BE2C (cell line): ENCODE results near the gene WSCD2.

Source experiments
- DNase-seq: peaks from one replicate; pipeline ENCODE4 v3.0.0-alpha.2; 2020
- H3K27me3 ChIP-seq: fragments of 250-450 bp; sonication (Bioruptor Pico); 2 replicates; pipeline ENCODE4 v1.5.1; 2020; ENCODE audit warnings: mild to moderate bottlenecking
- H3K36me3 ChIP-seq: fragments of 250-450 bp; sonication (Bioruptor Pico); 2 replicates; pipeline ENCODE4 v1.5.1; 2020; ENCODE audit warnings: mild to moderate bottlenecking
- H3K4me1 ChIP-seq: fragments of 250-450 bp; sonication (Bioruptor Pico); 2 replicates; pipeline ENCODE4 v1.5.1; 2020
- H3K4me3 ChIP-seq: 2 replicates; pipeline ENCODE4 v1.5.1; 2011; ENCODE audit warnings: low read depth, low read length
- H3K9me3 ChIP-seq: fragments of 250-450 bp; sonication (Bioruptor Pico); 2 replicates; pipeline ENCODE4 v1.5.1; 2020
- CTCF ChIP-seq: IDR thresholded peaks from 2 replicates; pipeline ENCODE4 v1.5.1; 2012; ENCODE audit warnings: mild to moderate bottlenecking, low read depth, low read length

The WSCD2 gene

GRCh38 chr12:108265505-108265904, 136.4 kb downstream of the WSCD2 start:
- Histone ChIP-seq H3K27me3 (no peaks in the 10 kb centered on the region), H3K4me1 (peaks cover 18% of the 10 kb centered on the region), H3K9me3 (no peaks in the 10 kb centered on the region), H3K36me3 (no peaks in the 10 kb centered on the region), H3K4me3 (no peak overlapping the region)
- no peak for DNase-seq
- TF ChIP-seq CTCF, result no peak

- Histone ChIP-seq H3K4me3 (no peak overlapping the region), H3K36me3 (no peaks in the 10 kb centered on the region), H3K9me3 (no peaks in the 10 kb centered on the region), H3K27me3 (no peaks in the 10 kb centered on the region), H3K4me1 (peaks cover 24% of the 10 kb centered on the region)
- no peak for TF ChIP-seq CTCF
- DNase-seq, result no peak
These were observed 137.0 kb downstream of the WSCD2 start for GRCh38 chr12:108266131-108266530.

GRCh38 chr12:108267450-108267849, 138.4 kb downstream of the WSCD2 start:
- H3K36me3 ChIP-seq, result no peaks in the 10 kb centered on the region
- DNase-seq, result no peak
- no peak overlapping the region for H3K4me3 ChIP-seq
- no peak for TF ChIP-seq CTCF
- no peaks in the 10 kb centered on the region for H3K9me3 ChIP-seq
- no peaks in the 10 kb centered on the region for H3K27me3 ChIP-seq
- H3K4me1 ChIP-seq, result peaks cover 30% of the 10 kb centered on the region

GRCh38 chr12:108268397-108268796, 139.3 kb downstream of the WSCD2 start:
- no peak overlapping the region for H3K4me3 ChIP-seq
- H3K4me1 ChIP-seq, result peaks cover 36% of the 10 kb centered on the region
- H3K9me3 ChIP-seq, result no peaks in the 10 kb centered on the region
- no peaks in the 10 kb centered on the region for H3K27me3 ChIP-seq
- DNase-seq, result no peak
- no peak for TF ChIP-seq CTCF
- no peaks in the 10 kb centered on the region for H3K36me3 ChIP-seq

GRCh38 chr12:108269224-108269623, 140.1 kb downstream of the WSCD2 start:
- no peaks in the 10 kb centered on the region for H3K27me3 ChIP-seq
- no peak for DNase-seq
- no peak for TF ChIP-seq CTCF
- H3K36me3 ChIP-seq, result no peaks in the 10 kb centered on the region
- H3K9me3 ChIP-seq, result no peaks in the 10 kb centered on the region
- H3K4me1 ChIP-seq, result peaks cover 44% of the 10 kb centered on the region
- no peak overlapping the region for H3K4me3 ChIP-seq

- DNase-seq, result peak; percentile 43
- Histone ChIP-seq H3K4me1 (peaks cover 52% of the 10 kb centered on the region), H3K9me3 (no peaks in the 10 kb centered on the region), H3K27me3 (no peaks in the 10 kb centered on the region), H3K36me3 (no peaks in the 10 kb centered on the region), H3K4me3 (no peak overlapping the region)
- no peak for TF ChIP-seq CTCF
These were observed 141.2 kb downstream of the WSCD2 start for GRCh38 chr12:108270035-108270848.
